PFSK-1 (cell line): Measurements from ENCODE around the gene IL26.

Source experiments
- SIN3A ChIP-seq: IDR thresholded peaks from 2 replicates; pipeline ENCODE4 v1.6.1; 2012; ENCODE audit warnings: mild to moderate bottlenecking, low read length, moderate library complexity, borderline replicate concordance; ENCODE audit not compliant: insufficient read depth
- TAF1 ChIP-seq: IDR thresholded peaks from 2 replicates; pipeline ENCODE4 v1.6.1; 2012; ENCODE audit warnings: low read length, control low read depth, borderline replicate concordance; ENCODE audit not compliant: insufficient read depth

GRCh38 chr12:68253504-68253903 is 27.9 kb upstream of the IL26 start, which contains the start of gene IL22:
- TF ChIP-seq TAF1 = no peak
- TF ChIP-seq SIN3A = no peak
